H1 (cell line): ENCODE data around the gene FFAR2. TPM values are rescaled to one million over a fixed set of nuclear protein-coding genes. Genes with fewer than 3 reads are reported as not detected.

Source experiments
- CTCF ChIA-PET: fragments of 300-600 bp; sonication (Branson Sonifier 250); formaldehyde crosslinking; loops from one replicate; lab custom pipeline; 2021; ENCODE audit not compliant: partially characterized antibody; lab: Charles Lee
- POLR2A ChIA-PET: fragments of 300-600 bp; sonication (Branson Sonifier 250); formaldehyde crosslinking; loops from one replicate; lab custom pipeline; 2021; ENCODE audit warnings: inconsistent platforms; ENCODE audit not compliant: partially characterized antibody; lab: Charles Lee
- DNase-seq, 2 experiments: peaks; one replicate each; pipeline versions ENCODE4 v3.0.0 to v3.0.0-alpha.2; 2010 to 2022; ENCODE audit warnings: low spot score in 2 of 2, low read depth in 1 of 2, mixed read lengths in 1 of 2
- FAIRE-seq: peaks from 2 replicates; lab custom pipeline; 2011; peaks lifted over from hg19 to GRCh38; lab: Jason Lieb, UNC
- H2AFZ ChIP-seq: 2 replicates; pipeline ENCODE4 v1.8.1; 2012; ENCODE audit warnings: low read length, inconsistent platforms
- H2AK5ac ChIP-seq: 2 replicates; pipeline ENCODE4 v1.6.1; 2013; ENCODE audit warnings: low read depth, low read length
- H2BK120ac ChIP-seq: replicated peaks from 2 replicates; pipeline ENCODE3; 2013; ENCODE audit warnings: low read depth, low read length, inconsistent platforms
- H2BK12ac ChIP-seq: 2 replicates; pipeline ENCODE4 v1.6.1; 2013; ENCODE audit warnings: low read depth, low read length
- H2BK15ac ChIP-seq: 2 replicates; pipeline ENCODE4 v1.6.1; 2013; ENCODE audit warnings: low read length
- H2BK20ac ChIP-seq: 2 replicates; pipeline ENCODE4 v1.6.1; 2013; ENCODE audit warnings: low read length
- H2BK5ac ChIP-seq: 2 replicates; pipeline ENCODE4 v1.6.1; 2013; ENCODE audit warnings: low read depth, low read length
- H3K14ac ChIP-seq: 2 replicates; pipeline ENCODE4 v1.6.1; 2013; ENCODE audit warnings: inconsistent platforms; ENCODE audit not compliant: insufficient read length
- H3K18ac ChIP-seq: 2 replicates; pipeline ENCODE4 v1.6.1; 2013; ENCODE audit warnings: low read length; ENCODE audit errors: extremely low read depth
- H3K23ac ChIP-seq: 2 replicates; pipeline ENCODE4 v1.6.1; 2013; ENCODE audit warnings: inconsistent platforms; ENCODE audit not compliant: insufficient read length
- H3K23me2 ChIP-seq: 2 replicates; pipeline ENCODE4 v1.6.1; 2013; ENCODE audit warnings: low read depth, low read length
- H3K27ac ChIP-seq: 2 replicates; pipeline ENCODE4 v1.6.1; 2011; ENCODE audit warnings: low read depth, low read length, inconsistent platforms
- H3K27me3 ChIP-seq, 4 experiments: replicated peaks in 1 of 4; 1 replicate in 1 of 4; 2 replicates in 3 of 4; pipeline versions ENCODE4 v1.6.1 to v1.8.1; 2011 to 2013; ENCODE audit warnings: low read length in 3 of 4, mild to moderate bottlenecking in 3 of 4, inconsistent platforms in 2 of 4, mixed read lengths in 2 of 4, moderate library complexity in 1 of 4; ENCODE audit not compliant: control insufficient read depth in 3 of 4, insufficient read depth in 3 of 4; ENCODE audit errors: extremely low read depth in 1 of 4
- H3K36me3 ChIP-seq, 4 experiments: 2 replicates each; pipeline versions ENCODE4 v1.6.1 to v1.8.1; 2011 to 2013; ENCODE audit warnings: mild to moderate bottlenecking in 4 of 4, low read length in 3 of 4, moderate library complexity in 2 of 4, control low read depth in 1 of 4, inconsistent platforms in 1 of 4; ENCODE audit not compliant: insufficient read depth in 4 of 4, control insufficient read depth in 2 of 4
- H3K4ac ChIP-seq: replicated peaks from 2 replicates; pipeline ENCODE3; 2013; ENCODE audit warnings: low read length, low read depth, mixed read lengths, inconsistent platforms; ENCODE audit not compliant: insufficient read length
- H3K4me1 ChIP-seq, 4 experiments: replicated peaks in 1 of 4; 1 replicate in 1 of 4; 2 replicates in 3 of 4; pipeline versions ENCODE4 v1.6.1 to v1.8.1; 2011 to 2013; ENCODE audit warnings: low read length in 3 of 4, inconsistent platforms in 2 of 4, mixed read lengths in 1 of 4; ENCODE audit not compliant: insufficient read depth in 4 of 4, control insufficient read depth in 3 of 4
- H3K4me2 ChIP-seq, 2 experiments: 2 replicates each; pipeline versions ENCODE4 v1.6.1 to v1.8.1; 2011 to 2013; ENCODE audit warnings: low read depth in 2 of 2, low read length in 2 of 2, control low read depth in 1 of 2, inconsistent platforms in 1 of 2, mild to moderate bottlenecking in 1 of 2; ENCODE audit not compliant: insufficient read depth in 1 of 2
- H3K4me3 ChIP-seq, 4 experiments: fragments of 200-600, 300-600 bp in 1 of 4; sonication (generic), shearing (Covaris generic), sonication (Bioruptor Twin) in 1 of 4; 2 replicates each; pipeline versions ENCODE4 v1.5.1 to v1.8.1; 2011 to 2016; ENCODE audit warnings: low read length in 4 of 4, low read depth in 3 of 4, control low read depth in 2 of 4, inconsistent platforms in 2 of 4, mild to moderate bottlenecking in 2 of 4, mixed read lengths in 1 of 4, moderate library complexity in 1 of 4; ENCODE audit not compliant: insufficient read depth in 2 of 4; ENCODE audit errors: extremely low read depth in 1 of 4
- H3K56ac ChIP-seq: replicated peaks from 2 replicates; pipeline ENCODE3; 2013; ENCODE audit warnings: low read depth, mild to moderate bottlenecking, mixed read lengths, low read length, inconsistent platforms; ENCODE audit not compliant: insufficient read length
- H3K79me1 ChIP-seq: 2 replicates; pipeline ENCODE4 v1.6.1; 2013; ENCODE audit warnings: low read depth, low read length, control low read depth
- H3K79me2 ChIP-seq, 2 experiments: 2 replicates each; pipeline versions ENCODE4 v1.6.1 to v1.8.1; 2012 to 2013; ENCODE audit warnings: low read length in 2 of 2, mild to moderate bottlenecking in 2 of 2, inconsistent platforms in 1 of 2; ENCODE audit not compliant: insufficient read depth in 2 of 2, control insufficient read depth in 1 of 2
- H3K9ac ChIP-seq, 4 experiments: replicated peaks in 1 of 4; 1 replicate in 1 of 4; 2 replicates in 3 of 4; pipeline versions ENCODE4 v1.6.1 to v1.8.1; 2011 to 2013; ENCODE audit warnings: low read depth in 3 of 4, low read length in 3 of 4, control low read depth in 2 of 4, mild to moderate bottlenecking in 2 of 4, moderate library complexity in 2 of 4, inconsistent platforms in 1 of 4; ENCODE audit errors: extremely low read depth in 1 of 4
- H3K9me3 ChIP-seq, 2 experiments: 2 replicates each; pipeline versions ENCODE4 v1.6.1 to v1.8.1; 2012 to 2013; ENCODE audit warnings: mild to moderate bottlenecking in 2 of 2, moderate library complexity in 2 of 2, control low read depth in 1 of 2, inconsistent platforms in 1 of 2, low read depth in 1 of 2, low read length in 1 of 2, mixed read lengths in 1 of 2; ENCODE audit not compliant: insufficient read depth in 2 of 2
- H4K20me1 ChIP-seq, 2 experiments: replicated peaks in 1 of 2; 2 replicates each; pipeline versions ENCODE3 to v1.8.1; 2011 to 2013; ENCODE audit warnings: inconsistent platforms in 2 of 2, low read length in 2 of 2, mild to moderate bottlenecking in 1 of 2; ENCODE audit not compliant: insufficient read depth in 2 of 2, control insufficient read depth in 1 of 2
- H4K5ac ChIP-seq: 2 replicates; pipeline ENCODE4 v1.6.1; 2013; ENCODE audit warnings: low read length, low read depth, mixed read lengths, inconsistent platforms; ENCODE audit not compliant: insufficient read length
- H4K8ac ChIP-seq: 2 replicates; pipeline ENCODE4 v1.8.0; 2013; ENCODE audit warnings: mild to moderate bottlenecking, moderate library complexity, low read length, inconsistent platforms; ENCODE audit not compliant: insufficient read depth; ENCODE audit errors: extremely low read depth
- H4K91ac ChIP-seq: replicated peaks from 2 replicates; pipeline ENCODE3; 2013; ENCODE audit warnings: low read length, mixed read lengths, inconsistent platforms; ENCODE audit not compliant: insufficient read length
- ASH2L ChIP-seq: fragments of 200-600, 300-600 bp; sonication (generic); IDR thresholded peaks from one replicate; pipeline ENCODE4 v1.7.1; 2017; ENCODE audit warnings: low read length
- BRCA1 ChIP-seq: IDR thresholded peaks from 2 replicates; pipeline ENCODE4 v1.6.1; 2012; ENCODE audit warnings: low read depth, low read length, improper control_type of control experiment
- CBX5 ChIP-seq: fragments of 300-800, 300-1000 bp; sonication (generic); IDR thresholded peaks from 2 replicates; pipeline ENCODE4 v1.7.1; 2016; ENCODE audit warnings: antibody characterized with exemption, low read length, low read depth
- CHD2 ChIP-seq: IDR thresholded peaks from 2 replicates; pipeline ENCODE4 v1.6.1; 2012; ENCODE audit warnings: low read length, improper control_type of control experiment
- RFX5 ChIP-seq: IDR thresholded peaks from 2 replicates; pipeline ENCODE4 v1.6.1; 2011; ENCODE audit warnings: low read depth, low read length, improper control_type of control experiment, borderline replicate concordance
- SP1 ChIP-seq: IDR thresholded peaks from 2 replicates; pipeline ENCODE4 v1.6.1; 2011; ENCODE audit warnings: low read depth, low read length
- SP2 ChIP-seq: IDR thresholded peaks from 2 replicates; pipeline ENCODE4 v1.6.1; 2012; ENCODE audit warnings: mild to moderate bottlenecking, low read length, inconsistent platforms
- TAF1 ChIP-seq: IDR thresholded peaks from 2 replicates; pipeline ENCODE4 v1.6.1; 2011; ENCODE audit warnings: mild to moderate bottlenecking, low read depth, low read length
- YY1 ChIP-seq: IDR thresholded peaks from 2 replicates; pipeline ENCODE4 v1.6.1; 2011; ENCODE audit warnings: low read depth, mild to moderate bottlenecking, low read length
- WGBS, 2 experiments: shearing (Covaris generic) in 1 of 2; methylation state at CpG; one replicate each; pipeline versions ENCODE4 v1.1.6 to v1.1.7; 2013 to 2015; ENCODE audit warnings: low lambda C conversion rate in 2 of 2, mixed read lengths in 2 of 2, inconsistent platforms in 1 of 2, low coverage in 1 of 2, missing lambda C conversion rate in 1 of 2; ENCODE audit not compliant: insufficient replicate concordance in 2 of 2, insufficient coverage in 1 of 2, insufficient read length in 1 of 2; ENCODE audit errors: extremely low coverage in 1 of 2, missing lambda C conversion rate in 1 of 2; 5-methylcytosine and 5-hydroxymethylcytosine counted together
- polyA plus RNA-seq, 7 experiments: library from polyadenylated mRNA; depleted of rRNA in 3 of 7; stranded (reverse) in 5 of 7; unstranded in 2 of 7; fragments of >200 nt in 5 of 7; fragments of 200-250 nt in 2 of 7; gene quantifications; 1 replicate in 5 of 7; 2 replicates in 1 of 7; 4 replicates in 1 of 7; pipeline versions ENCODE4 v1.2.1 to v1.2.3, GENCODE V29; 2011 to 2013; ENCODE audit warnings: missing spikeins in 2 of 7, mixed read lengths in 2 of 7
- total RNA-seq: library from RNA; stranded (reverse); fragmentation: NEBNext Ultra II Directional; extraction: Animal tissue kit (Norgen Biotek cat#: 25700); gene quantifications from 2 replicates; pipeline ENCODE4 v1.2.1, GENCODE V29; 2021

The FFAR2 gene
- total and polyA plus RNA-seq, 2 of the 8 experiments (the other 6 are each of a cell fraction or from before 2014, with no cell fraction given) = not detected

- H4K8ac ChIP-seq = no peak overlapping the region
- no peak overlapping the region for H3K4me3 ChIP-seq
- H2AFZ ChIP-seq = no peak overlapping the region
- no peak overlapping the region for H3K4ac ChIP-seq
- no peak overlapping the region for H3K14ac ChIP-seq
- no peaks in the 10 kb centered on the region for H3K79me2 ChIP-seq
- no peak overlapping the region for H2BK15ac ChIP-seq
- H2BK20ac ChIP-seq = no peak overlapping the region
- no peaks in the 10 kb centered on the region for H4K20me1 ChIP-seq
- WGBS, 2 experiments = 83% methylated on average over 7 of the region's 7 CpGs; no CpG with 5 or more reads in 1 of the 2 experiments
- CTCF ChIA-PET = interaction anchor here (0.6 to 4.6 kb wide), 6 partner anchors 9 to 80 kb away, joined by 3 to 18 read pairs (median 3); no protein-coding TSS in a partner anchor
- H3K23ac ChIP-seq = no peak overlapping the region
- no peak overlapping the region for H2BK5ac ChIP-seq
- H3K4me2 ChIP-seq = no peak overlapping the region
- FAIRE-seq = no peak
- no peak overlapping the region for H3K27ac ChIP-seq
- no peak overlapping the region for H3K18ac ChIP-seq
- H2BK12ac ChIP-seq = no peak overlapping the region
- no peak for TF ChIP-seq TAF1
- no peak for TF ChIP-seq CHD2
- no peak for TF ChIP-seq CBX5
- no peak for TF ChIP-seq BRCA1
- TF ChIP-seq YY1 = no peak
- TF ChIP-seq RFX5 = no peak
- TF ChIP-seq SP1 = no peak
- TF ChIP-seq SP2 = no peak
- TF ChIP-seq ASH2L = no peak
- TF ChIP-seq, all 59 proteins: peak for 0
- Histone ChIP-seq H2AK5ac (no peak overlapping the region), H3K23me2 (no peaks in the 10 kb centered on the region), H3K36me3 (no peaks in the 10 kb centered on the region), H4K5ac (no peak overlapping the region), H2BK120ac (no peak overlapping the region), H3K79me1 (no peaks in the 10 kb centered on the region), H3K27me3 (no peaks in the 10 kb centered on the region), H3K4me1 (no peaks in the 10 kb centered on the region), H4K91ac (no peak overlapping the region), H3K9ac (no peak overlapping the region), H3K9me3 (no peaks in the 10 kb centered on the region), H3K56ac (no peak overlapping the region)
- no peak for DNase-seq
- POLR2A ChIA-PET = no interaction called here
These were observed 30.1 kb upstream of the FFAR2 start for GRCh38 chr19:35417713-35418534.
